ENCODE measurements around the gene HAP1.

GRCh38 chr17:41736983-41737679 lies 2.7 kb upstream of the HAP1 start:
- TF ChIP-seq, protein P1, sequence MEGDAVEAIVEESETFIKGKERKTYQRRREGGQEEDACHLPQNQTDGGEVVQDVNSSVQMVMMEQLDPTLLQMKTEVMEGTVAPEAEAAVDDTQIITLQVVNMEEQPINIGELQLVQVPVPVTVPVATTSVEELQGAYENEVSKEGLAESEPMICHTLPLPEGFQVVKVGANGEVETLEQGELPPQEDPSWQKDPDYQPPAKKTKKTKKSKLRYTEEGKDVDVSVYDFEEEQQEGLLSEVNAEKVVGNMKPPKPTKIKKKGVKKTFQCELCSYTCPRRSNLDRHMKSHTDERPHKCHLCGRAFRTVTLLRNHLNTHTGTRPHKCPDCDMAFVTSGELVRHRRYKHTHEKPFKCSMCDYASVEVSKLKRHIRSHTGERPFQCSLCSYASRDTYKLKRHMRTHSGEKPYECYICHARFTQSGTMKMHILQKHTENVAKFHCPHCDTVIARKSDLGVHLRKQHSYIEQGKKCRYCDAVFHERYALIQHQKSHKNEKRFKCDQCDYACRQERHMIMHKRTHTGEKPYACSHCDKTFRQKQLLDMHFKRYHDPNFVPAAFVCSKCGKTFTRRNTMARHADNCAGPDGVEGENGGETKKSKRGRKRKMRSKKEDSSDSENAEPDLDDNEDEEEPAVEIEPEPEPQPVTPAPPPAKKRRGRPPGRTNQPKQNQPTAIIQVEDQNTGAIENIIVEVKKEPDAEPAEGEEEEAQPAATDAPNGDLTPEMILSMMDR (conservative IDR thresholded peaks at IDR 0.05) = no peak
- no peak for TF ChIP-seq ZFX (IDR thresholded peaks at IDR 0.05)

Data from C4-2B (cell line).